Activated naive CD4-positive, alpha-beta T cell treated with anti-CD3 and anti-CD28 coated beads, Interleukin-2, amount 50 U/mL, for 24 hours (primary cell): ENCODE results near the gene LSS.
"Not testable (repeated sequence)": the region's sequence is repeated elsewhere in the genome, so short reads cannot be mapped to it uniquely, and the experiment has no call there.

ENCODE experiments used
- H3K27ac Mint-ChIP-seq: one replicate; pipeline ENCODE4 v1.8.0; 2021; ENCODE audit warnings: mild to moderate bottlenecking, mixed read lengths
- H3K27me3 Mint-ChIP-seq: one replicate; pipeline ENCODE4 v1.8.0; 2021; ENCODE audit warnings: mixed read lengths
- H3K36me3 Mint-ChIP-seq: one replicate; pipeline ENCODE4 v1.8.0; 2021; ENCODE audit warnings: mixed read lengths
- H3K4me1 Mint-ChIP-seq: one replicate; pipeline ENCODE4 v1.8.0; 2021; ENCODE audit warnings: mixed read lengths
- H3K4me3 Mint-ChIP-seq: one replicate; pipeline ENCODE4 v1.8.0; 2021; ENCODE audit warnings: mild to moderate bottlenecking, mixed read lengths
- H3K9me3 Mint-ChIP-seq: one replicate; pipeline ENCODE4 v1.8.0; 2021; ENCODE audit warnings: mixed read lengths

The LSS gene

GRCh38 chr21:46142582-46143473 lies 85.7 kb downstream of the LSS start:
- Mint-ChIP-seq H3K4me1 (peaks cover 12% of the 10 kb centered on the region), H3K9me3 (no peaks in the 10 kb centered on the region), H3K4me3 (no peak overlapping the region), H3K36me3 (no peaks in the 10 kb centered on the region), H3K27me3 (no peaks in the 10 kb centered on the region), H3K27ac (no peak overlapping the region)

GRCh38 chr21:46141767-46142581 lies 86.6 kb downstream of the LSS start:
- Mint-ChIP-seq H3K4me1 (peaks cover 12% of the 10 kb centered on the region), H3K27ac (no peak overlapping the region), H3K4me3 (no peak overlapping the region)

GRCh38 chr21:46140352-46141003 lies 88.1 kb downstream of the LSS start:
- H3K4me3 Mint-ChIP-seq, H3K27ac Mint-ChIP-seq, H3K9me3 Mint-ChIP-seq, H3K27me3 Mint-ChIP-seq, H3K36me3 Mint-ChIP-seq: not testable (repeated sequence)
- H3K4me1 Mint-ChIP-seq: peaks cover 12% of the 10 kb centered on the region

More at GRCh38 chr21:46141767-46142581, 86.6 kb downstream of the LSS start:
- Mint-ChIP-seq H3K36me3 (no peaks in the 10 kb centered on the region), H3K9me3 (no peaks in the 10 kb centered on the region), H3K27me3 (no peaks in the 10 kb centered on the region)

DNA sequence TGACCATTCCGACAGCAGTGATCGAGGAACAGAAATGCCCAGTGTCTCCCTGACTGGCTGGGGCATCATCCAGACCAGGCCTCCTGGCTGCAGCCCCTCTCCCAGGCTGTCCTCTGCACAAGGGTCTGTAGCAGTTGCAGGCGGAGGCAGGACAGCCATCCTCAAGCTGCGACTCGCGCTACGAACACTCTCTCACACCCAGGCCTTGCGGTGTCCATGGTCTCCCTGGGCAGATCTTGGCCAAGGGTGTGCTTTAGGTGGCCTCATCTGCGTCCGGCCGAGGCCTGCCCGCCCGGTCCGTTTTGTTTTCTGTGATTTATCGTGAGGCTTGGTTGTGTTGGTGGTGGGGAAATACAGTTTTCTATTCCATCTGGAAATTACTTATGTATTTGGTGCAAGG lies 88.9 kb downstream of the LSS start:
- Mint-ChIP-seq H3K9me3 (no peaks in the 10 kb centered on the region), H3K36me3 (no peaks in the 10 kb centered on the region), H3K27me3 (no peaks in the 10 kb centered on the region), H3K27ac (no peak overlapping the region), H3K4me3 (no peak overlapping the region), H3K4me1 (peaks cover 10% of the 10 kb centered on the region)

- peaks cover 1% of the 10 kb centered on the region for H3K4me1 Mint-ChIP-seq
- H3K27me3 Mint-ChIP-seq: no peaks in the 10 kb centered on the region
- no peaks in the 10 kb centered on the region for H3K36me3 Mint-ChIP-seq
- H3K9me3 Mint-ChIP-seq: no peaks in the 10 kb centered on the region
- no peak overlapping the region for H3K27ac Mint-ChIP-seq
- no peak overlapping the region for H3K4me3 Mint-ChIP-seq
Observed at GRCh38 chr21:46138383-46138970, 90.1 kb downstream of the LSS start.
